Eye (tissue), 1 donor: ENCODE results near the gene RYR1.
A peak's percentile ranks its signal among the peaks of the same experiment; 100 is the strongest.
"Not testable (repeated sequence)": the region's sequence is repeated elsewhere in the genome, so short reads cannot be mapped to it uniquely, and the experiment has no call there.

ENCODE experiments used
- DNase-seq: peaks from one replicate; pipeline ENCODE4 v3.0.0-alpha.2; 2015

The RYR1 gene

DNA sequence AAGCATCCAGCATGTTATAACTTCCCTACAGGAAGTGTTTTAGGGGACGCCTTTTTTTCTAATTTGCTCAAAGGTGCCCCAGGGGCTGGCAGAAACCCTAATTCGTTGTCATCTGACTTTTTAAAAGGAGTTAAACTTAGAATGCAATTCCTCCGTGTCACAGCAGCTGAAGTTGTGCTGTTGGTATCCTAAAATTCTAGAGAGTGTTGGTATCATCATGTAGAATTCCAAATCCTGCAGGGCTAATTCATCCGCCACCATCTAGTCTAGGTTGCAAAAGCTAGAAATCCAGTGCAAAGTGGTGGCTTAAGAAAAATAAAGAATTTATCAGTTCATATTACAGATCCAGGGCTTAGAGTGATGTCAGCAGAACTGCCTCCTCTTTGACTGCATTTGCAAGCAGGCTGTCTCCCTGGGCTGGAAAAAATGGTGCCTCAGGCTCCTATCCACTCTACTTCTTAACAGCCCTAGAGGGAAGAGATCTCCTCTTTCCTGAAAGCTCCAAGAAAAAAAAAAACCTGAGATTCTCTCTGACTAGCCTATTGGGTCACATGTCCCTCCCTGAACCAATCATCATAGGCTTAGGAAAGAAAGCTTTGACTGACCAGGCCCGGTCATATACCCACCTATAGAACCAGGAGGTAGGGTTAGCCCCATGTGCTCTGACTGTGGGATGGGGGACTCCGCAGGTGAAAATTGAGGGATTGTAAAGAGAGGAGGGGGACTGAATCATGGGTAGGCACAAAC, 111.3 kb downstream of the RYR1 start:
- DNase-seq, result no peak

DNA sequence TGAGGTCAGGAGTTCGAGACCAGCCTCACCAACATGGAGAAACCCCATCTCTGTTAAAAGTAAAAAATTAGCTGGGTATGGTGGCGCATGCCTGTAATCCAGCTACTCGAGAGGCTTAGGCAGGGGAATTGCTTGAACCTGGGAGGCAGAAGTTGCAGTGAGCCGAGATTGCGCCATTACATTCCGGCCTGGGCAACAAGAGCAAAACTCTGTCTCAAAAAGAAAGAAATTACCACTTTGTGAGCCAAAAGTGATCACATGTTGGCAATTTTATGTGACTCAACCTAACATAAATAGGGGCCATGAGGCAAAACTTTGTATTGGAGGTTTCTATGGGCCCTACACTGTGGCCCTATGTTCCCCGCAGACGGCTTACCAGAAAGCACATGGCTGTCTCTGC, 112.1 kb downstream of the RYR1 start:
- no peak for DNase-seq

DNA sequence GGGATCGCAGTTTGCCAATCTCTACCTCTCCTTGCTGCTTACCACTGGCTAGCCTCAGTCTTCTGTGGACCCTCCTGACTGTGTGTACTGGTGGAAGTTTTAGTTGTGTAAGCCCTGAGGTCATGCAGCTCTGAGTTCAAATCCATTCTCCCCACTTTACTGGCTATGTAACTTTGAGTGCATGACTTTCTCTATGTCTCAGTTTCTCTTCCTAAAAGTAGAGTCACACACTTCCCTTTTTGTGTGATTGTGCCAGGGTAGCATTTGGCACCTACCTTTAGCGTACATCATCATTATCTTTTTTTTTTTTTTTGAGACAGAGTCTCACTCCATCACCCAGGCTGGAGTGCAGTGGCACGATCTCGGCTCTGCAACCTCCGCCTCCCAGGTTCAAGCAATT, 113.9 kb downstream of the RYR1 start:
- DNase-seq, result no peak

DNA sequence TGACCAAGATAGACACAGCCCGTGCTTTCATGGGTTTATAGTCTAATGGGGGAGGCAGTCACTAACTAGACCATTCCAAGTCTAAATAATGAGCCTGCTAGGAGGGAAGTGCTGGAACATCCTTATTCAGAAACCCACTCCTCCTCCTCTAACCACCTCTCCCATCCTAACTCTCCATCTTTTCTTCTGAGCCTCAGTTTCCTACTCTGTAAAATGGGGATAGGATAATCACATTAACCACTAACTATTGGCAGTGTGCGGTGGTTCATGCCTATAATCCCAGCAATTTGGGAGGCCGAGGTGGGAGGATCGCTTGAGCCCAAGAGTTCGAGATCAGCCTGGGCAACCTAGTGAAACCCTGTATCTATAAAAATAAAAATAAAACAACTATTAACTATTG, 115.6 kb downstream of the RYR1 start:
- DNase-seq, result no peak

DNA sequence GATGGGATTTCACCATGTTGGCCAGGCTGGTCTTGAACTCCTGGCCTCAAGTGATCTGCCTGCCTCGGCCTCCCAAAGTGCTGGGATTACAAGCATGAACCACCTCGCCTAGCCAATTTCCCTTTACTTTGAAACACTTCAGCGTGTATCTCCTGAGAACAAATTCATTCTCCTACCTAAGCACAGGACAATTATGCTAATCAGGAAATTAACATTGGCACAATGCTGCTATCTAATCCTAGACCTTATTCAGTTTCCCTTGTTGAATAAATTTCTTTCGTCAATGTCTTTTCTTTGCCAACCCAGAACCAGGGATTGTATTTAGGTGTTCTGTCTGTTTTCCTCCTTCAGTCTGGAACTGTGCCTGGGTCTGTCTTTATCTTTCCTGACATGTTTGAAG, 116.5 kb downstream of the RYR1 start:
- no peak for DNase-seq

DNA sequence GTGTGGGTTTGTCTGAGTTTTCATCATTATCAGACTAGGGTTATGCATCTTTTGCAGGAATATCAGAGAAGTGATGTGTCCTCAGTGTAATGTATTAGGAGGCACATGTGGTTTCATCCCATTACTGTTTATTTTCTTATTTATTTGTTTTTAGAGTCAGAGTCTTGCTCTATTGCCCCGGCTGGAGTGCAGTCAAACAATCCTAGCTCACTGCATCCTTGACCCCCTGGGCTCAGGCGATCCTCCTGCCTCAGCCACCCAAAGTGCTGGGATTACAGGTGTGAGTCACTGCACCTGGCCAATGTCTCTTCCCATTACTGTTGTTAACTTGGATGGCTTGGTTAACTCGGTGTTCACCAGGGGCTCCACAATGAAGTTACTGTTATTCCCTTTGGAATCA, 116.9 kb downstream of the RYR1 start:
- no peak for DNase-seq

DNA sequence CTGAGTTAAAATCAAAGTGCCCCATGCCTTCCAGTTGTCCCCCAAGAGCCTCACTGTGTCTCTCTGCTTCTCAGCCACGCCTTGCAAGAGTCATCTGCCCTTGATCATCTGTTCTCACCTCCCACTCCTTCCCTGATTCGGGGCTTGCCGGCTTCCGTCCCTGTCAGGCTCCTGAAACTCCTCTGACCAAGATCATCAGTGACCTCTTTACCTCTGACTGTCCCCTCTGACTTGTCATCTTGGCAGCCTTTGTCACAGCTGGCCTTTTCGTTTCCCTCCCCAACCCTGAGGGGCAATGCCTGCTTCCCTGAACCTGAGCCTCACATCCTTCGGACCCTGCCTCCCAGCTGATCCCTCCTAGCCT, 117.9 kb downstream of the RYR1 start:
- no peak for DNase-seq

DNA sequence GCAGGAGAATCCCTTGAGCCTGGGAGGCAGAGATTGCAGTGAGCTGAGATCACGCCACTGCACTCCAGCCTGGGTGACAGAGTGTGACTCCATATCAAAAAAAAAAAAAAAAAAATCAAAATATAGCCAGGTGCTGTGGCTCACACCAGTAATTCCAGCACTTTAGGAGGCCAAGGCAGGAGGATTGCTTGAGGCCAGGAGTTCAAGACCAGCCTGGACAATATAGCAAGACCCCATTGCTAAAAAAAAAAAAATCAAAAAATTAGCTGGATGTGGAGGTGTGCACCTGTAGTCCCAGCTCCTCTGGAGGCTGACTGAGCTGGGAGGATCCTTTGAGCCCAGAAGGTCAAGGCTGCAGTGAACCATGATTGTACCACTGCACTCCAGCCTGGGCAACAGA, 119.7 kb downstream of the RYR1 start:
- DNase-seq, result not testable (repeated sequence)

DNA sequence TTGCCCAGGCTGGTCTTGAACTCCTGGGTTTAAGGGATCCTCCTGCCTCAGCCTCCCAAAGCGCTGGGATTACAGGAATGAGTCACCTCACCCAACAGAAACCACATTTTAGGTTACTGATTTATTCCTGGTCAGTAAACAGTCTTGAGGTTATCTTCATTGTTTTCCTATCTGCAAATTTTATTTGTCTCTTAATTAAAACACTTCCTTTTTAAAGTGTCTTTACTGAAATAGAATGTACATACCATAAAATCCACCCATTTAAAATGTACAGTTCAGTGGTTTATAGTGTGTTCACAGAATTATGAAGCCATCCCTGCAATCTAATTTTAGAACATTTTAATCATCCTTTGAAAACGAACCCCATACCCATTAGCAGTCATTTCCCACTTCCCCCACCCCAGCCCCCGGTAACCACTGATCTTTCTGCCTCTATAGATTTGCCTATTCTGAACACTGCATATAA, 121.2 kb downstream of the RYR1 start:
- DNase-seq, result no peak

DNA sequence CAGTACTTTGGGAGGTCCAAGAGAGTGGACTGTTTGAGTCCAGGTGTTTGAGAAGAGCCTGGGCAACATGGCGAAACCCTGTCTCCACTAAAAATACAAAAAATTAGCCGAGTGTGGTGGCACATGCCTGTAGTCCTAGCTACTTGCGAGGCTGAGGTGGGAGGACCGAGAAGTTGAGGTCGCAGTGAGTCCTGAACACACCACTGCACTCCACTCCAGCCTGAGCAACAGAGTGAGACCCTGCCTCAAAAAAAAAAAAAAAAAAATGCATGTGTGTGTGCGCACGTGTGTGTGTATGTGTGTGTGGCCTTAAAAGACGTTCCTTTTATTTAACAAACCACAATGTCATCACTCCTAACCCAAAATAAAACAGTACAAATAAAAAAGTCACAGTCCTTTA, 121.7 kb downstream of the RYR1 start:
- DNase-seq, result no peak

DNA sequence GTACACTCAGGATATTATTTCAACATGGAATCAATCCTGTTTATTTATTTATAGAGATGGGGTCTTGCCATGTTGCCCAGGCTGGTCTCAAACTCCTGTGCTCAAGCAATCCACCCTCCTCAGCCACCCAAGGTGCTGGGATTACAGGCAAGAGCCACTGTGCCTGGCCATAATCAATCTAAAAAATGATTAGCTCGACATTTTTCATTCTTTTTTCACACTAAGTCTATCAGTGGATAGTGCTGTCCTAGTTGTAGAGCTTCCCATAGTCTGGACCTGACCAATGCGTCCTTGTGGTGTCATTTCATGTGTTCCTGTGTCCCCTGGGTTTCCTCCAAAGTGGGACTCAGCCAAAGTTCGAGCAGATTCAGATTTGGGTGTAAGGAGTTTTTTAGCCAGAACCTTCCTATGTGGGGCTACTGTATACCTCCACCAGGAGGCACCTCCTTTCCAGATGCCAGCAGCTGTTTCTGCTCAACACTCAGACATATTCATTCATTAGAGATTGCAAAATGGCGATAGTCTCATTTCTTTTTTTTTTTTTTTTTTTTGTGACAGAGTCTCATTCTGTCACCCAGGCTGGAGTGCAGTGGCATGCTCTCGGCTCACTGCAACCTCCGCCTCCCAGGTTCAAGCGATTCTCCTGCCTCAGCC, 123.2 kb downstream of the RYR1 start:
- no peak for DNase-seq

DNA sequence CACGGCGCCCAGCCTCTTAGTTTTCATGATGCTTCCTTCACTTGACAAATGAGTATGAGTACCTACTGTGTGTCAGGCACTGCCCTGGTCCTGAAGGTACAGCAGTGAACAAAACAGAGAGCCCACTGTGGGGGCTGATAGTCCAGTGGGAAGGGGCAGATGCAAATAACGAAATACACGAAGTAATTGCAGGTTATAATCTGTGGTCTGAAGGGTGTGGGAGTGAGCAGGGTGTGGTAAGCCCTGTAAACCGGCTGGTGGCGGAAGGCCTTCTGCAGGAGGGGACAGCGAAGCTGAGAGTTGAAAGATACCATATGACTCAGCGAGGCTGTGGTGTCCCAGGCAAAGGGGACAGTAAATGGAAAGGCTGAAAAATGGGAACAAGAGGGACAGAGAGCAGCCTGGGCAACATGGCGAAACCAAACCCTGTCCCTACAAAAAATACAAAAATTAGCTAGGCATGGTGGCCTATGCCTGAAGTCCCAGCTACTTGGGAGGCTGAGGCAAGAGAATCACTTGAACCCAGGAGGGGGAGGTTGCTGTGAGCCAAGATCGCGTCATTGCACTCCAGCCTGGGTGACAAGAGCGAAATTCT, 123.8 kb downstream of the RYR1 start:
- no peak for DNase-seq

DNA sequence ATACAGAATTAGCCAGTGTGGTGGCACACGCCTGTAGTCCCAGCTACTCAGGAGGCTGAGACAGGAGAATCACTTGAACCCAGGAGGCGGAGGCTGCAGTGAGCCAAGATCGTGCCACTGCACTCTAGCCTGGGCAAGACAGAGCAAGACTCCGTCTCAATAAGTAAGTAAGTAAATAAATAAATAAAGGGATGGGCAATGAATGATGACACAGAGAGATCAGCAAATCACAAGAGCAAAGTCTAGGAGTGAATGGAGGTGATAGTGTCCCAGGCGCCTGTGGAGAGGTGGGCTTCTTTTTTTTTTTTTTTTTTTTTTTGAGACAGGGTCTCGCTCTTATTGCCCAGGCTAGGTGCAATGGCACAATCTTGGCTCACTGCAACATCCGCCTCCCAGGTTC, 125.4 kb downstream of the RYR1 start:
- not testable (repeated sequence) for DNase-seq

DNA sequence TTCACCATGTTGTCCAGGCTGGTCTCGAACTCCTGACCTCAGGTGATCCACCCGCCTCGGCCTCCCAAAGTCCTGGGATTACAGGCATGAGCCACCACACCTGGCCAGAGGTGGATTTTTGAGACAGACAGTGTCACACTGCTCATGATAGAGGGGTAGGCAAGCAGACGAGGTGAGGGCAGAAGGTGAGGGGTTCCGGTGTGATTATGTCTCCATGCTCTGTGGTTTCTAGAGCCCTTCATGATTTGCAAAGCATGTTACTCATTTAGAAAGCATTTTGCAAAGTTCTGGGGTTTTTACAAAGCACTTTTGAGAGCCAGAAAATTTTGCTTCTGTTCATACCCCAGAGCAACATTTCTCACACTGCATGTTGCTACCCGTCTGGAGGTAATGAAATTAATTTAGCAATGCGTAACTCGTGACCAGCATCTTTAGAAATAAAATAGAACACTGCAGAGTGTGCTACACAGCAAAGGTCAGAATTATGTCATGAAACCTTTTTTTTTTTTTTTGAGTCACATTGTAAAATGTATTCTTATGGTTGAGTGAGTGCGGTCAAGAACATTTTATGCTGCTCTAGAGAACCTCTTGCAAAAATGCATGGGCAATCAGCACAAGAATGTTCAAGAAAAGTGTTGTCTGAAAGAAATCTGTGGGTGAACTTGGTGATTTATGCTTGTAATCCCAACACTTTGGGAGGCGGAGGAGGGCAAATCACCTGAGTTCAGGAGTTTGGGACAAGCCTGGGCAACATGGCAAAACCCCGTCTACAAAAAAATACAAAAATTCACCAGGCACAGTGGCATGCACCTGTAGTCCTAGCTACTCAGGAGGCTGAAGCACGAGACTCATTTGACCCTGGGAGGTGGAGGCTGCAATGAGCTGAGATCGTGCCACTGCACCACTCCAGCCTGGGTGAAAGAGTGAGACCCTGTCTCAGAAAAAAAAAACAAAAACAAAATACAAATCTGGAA, 126.2 kb downstream of the RYR1 start:
- DNase-seq, result peak; percentile 23

DNA sequence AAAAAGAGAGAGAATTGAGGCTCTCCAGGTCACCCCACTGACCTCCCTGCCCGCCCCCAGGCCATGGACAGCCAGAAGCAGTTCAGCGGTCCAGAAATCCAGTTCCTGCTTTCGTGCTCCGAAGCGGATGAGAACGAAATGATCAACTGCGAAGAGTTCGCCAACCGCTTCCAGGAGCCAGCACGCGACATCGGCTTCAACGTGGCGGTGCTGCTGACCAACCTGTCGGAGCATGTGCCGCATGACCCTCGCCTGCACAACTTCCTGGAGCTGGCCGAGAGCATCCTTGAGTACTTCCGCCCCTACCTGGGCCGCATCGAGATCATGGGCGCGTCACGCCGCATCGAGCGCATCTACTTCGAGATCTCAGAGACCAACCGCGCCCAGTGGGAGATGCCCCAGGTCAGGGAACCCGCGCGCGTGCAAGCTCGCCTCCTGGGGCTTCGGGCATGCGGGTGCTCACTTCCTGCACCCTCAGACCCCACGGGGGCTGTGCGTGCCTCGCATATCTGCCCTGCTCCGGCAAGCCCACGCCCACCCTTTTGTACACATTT, 127.6 kb downstream of the RYR1 start:
- no peak for DNase-seq

DNA sequence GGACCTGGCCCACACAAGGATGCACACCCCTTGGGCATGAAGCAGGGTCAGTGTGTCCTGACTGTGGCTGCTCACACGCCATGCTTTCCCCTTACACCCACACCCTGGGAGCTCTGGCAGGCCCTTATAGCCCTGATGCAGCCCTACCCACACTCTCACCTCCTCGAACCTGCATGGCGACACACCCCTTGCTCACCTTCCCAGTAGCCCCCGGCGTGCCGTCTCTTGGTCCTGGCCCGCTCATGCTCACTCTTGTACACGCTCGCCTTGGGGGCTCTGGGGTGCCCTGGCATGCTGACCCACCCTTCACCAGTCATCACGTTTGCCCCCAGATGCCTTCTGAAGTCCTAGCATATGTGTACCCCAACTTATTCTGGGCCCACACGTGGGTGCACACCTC, 128.2 kb downstream of the RYR1 start:
- no peak for DNase-seq

DNA sequence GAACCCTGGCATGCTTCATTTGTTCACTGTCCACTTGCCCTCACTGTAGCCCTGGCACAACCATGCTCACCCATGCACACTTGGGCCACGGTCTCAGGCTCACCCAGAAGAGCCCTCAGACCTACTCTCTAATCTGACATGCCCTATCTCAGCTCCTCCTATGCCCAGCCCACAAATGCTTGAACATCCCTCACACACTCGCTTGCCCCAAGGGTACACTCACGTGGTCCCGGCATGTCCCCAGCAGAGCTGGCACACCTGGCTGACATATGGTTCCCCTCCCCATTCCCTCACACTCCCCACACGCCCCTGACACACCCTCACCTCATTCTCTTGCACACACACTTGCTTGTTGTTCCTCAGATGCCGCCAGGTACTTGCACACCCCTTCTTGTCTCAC, 128.6 kb downstream of the RYR1 start:
- no peak for DNase-seq

DNA sequence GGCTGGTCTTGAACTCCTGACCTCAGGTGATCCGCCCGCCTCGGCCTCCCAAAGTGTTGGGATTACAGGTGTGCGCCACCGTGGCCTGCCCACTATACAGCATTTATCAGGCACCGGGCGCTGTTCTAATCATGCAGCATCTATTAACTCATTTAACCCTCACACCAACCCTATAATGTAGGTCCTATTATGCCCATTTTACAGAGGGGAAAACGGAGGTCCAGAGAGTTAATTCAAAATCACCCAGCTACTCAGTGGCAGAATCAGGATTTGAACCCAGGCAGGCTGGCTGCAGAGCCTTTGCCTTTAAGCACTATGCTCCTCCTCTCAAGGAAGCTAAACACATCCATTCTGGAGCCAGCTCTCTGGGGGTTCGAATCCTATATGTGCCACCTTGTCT, 130.0 kb downstream of the RYR1 start:
- no peak for DNase-seq

DNA sequence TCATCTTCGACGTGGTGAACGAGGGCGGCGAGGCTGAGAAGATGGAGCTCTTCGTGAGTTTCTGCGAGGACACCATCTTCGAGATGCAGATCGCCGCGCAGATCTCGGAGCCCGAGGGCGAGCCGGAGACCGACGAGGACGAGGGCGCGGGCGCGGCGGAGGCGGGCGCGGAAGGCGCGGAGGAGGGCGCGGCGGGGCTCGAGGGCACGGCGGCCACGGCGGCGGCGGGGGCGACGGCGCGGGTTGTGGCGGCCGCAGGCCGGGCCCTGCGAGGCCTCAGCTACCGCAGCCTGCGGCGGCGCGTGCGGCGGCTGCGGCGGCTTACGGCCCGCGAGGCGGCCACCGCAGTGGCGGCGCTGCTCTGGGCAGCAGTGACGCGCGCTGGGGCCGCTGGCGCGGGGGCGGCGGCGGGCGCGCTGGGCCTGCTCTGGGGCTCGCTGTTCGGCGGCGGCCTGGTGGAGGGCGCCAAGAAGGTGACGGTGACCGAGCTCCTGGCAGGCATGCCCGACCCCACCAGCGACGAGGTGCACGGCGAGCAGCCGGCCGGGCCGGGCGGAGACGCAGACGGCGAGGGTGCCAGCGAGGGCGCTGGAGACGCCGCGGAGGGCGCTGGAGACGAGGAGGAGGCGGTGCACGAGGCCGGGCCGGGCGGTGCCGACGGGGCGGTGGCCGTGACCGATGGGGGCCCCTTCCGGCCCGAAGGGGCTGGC, 131.6 kb downstream of the RYR1 start:
- peak; percentile 32 for DNase-seq

DNA sequence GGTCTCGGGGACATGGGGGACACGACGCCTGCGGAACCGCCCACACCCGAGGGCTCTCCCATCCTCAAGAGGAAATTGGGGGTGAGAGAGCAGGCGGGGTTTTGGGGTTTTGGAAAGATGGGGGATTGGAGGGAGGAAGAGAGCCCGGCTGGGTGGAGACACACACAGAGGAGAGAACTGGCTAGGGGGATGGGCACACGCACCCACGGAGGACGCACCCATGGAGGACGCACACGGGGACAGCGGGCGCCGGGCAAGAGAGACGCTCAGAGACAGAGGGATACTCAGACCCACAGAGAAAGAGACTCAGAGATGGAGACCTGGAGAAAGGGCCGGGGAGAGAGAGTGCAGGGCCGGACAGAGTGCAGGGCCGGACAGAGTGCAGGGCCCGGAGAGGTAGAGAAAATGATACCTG, 132.2 kb downstream of the RYR1 start:
- no peak for DNase-seq

DNA sequence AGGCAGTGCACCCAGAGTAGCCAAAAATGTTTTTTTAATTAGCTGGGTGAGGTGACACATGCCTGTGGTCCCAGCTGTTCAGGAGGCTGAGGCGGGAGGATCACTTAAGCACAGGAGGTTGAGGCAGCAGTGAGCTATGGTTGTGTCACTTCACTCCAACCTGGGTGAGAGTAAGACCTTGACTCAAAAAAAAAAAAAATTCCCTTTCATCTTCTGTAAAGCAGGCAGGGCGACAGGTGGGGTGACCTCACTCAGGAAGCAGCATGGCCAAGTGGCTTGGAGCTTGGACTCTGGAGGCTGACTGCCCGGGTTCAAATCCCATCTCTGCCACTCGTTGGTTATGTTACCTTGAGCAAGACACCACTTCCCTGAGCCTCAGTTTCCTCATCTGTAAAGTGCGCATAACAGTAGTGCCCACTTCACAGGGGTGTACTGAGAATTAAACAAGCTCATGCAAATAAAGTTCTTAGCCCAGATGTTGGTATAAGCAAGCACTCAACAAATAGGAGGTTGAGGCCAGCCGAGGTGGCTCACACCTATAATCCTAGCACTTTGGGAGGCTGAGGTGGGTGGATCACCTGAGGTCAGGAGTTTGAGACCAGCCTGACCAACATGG, 136.0 kb downstream of the RYR1 start:
- no peak for DNase-seq

DNA sequence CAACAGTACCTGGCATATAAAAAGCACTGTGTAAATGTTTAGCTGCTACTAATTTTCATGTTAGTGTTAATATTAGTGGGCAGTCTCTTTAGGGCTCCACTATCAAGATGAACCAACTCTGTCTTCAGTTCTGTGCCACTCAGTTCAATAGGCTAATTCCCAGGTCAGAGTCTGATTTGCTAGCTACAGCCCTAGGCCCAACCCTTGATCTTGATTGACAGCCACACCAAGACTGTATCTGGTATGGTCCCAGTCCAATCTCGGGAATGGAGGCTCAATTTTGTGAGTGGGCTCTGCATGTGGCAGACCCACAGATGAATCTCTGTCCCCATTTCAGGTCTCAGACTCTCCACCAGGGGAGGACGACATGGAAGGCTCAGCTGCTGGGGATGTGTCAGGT, 138.2 kb downstream of the RYR1 start:
- no peak for DNase-seq
